Endothelial cell of umbilical vein (primary cell): ENCODE measurements around the gene C1orf35. TPM values are rescaled to one million over a fixed set of nuclear protein-coding genes. Genes with fewer than 3 reads are reported as not detected.

Source experiments
- BruUV-seq: library from RNA; stranded (reverse); fragments of 400-500 nt; replicated peaks from 2 replicates; lab custom pipeline; 2021; lab: Mats Ljungman, UMichigan
- CTCF ChIA-PET: fragments of 300-600, 350-600 bp; sonication (Branson Sonifier 250); formaldehyde crosslinking; loops from one replicate; lab custom pipeline; 2021; ENCODE audit warnings: antibody characterized with exemption, inconsistent platforms; lab: Charles Lee
- POLR2A ChIA-PET: fragments of 300-600, 350-600 bp; sonication (Branson Sonifier 250); formaldehyde crosslinking; loops from one replicate; lab custom pipeline; 2021; ENCODE audit warnings: antibody characterized with exemption, inconsistent platforms; lab: Charles Lee
- DNase-seq: peaks from one replicate; pipeline ENCODE4 v3.0.0-alpha.2; 2011; ENCODE audit warnings: low read depth, low spot score
- FAIRE-seq: peaks from 2 replicates; lab custom pipeline; 2011; peaks lifted over from hg19 to GRCh38; lab: Jason Lieb, UNC
- H2AFZ ChIP-seq: 2 replicates; pipeline ENCODE4 v1.6.0; 2012; ENCODE audit warnings: low read depth, low read length, control low read depth, inconsistent platforms
- H3K27ac ChIP-seq: 2 replicates; pipeline ENCODE4 v1.5.1; 2011; ENCODE audit warnings: low read depth, mild to moderate bottlenecking, control low read depth, low read length, moderate library complexity; ENCODE audit not compliant: insufficient read depth
- H3K27me3 ChIP-seq, 2 experiments: 2 replicates each; pipeline versions ENCODE4 v1.6.0 to v1.6.1; 2011; ENCODE audit warnings: low read length in 2 of 2, mixed read lengths in 1 of 2; ENCODE audit not compliant: control insufficient read depth in 2 of 2, insufficient read depth in 2 of 2
- H3K36me3 ChIP-seq, 2 experiments: 2 replicates in 1 of 2; 3 replicates in 1 of 2; pipeline ENCODE4 v1.5.1; 2011; ENCODE audit warnings: low read length in 2 of 2, mild to moderate bottlenecking in 1 of 2, moderate library complexity in 1 of 2; ENCODE audit not compliant: control insufficient read depth in 2 of 2, insufficient read depth in 2 of 2; ENCODE audit errors: extremely low read depth in 1 of 2
- H3K4me1 ChIP-seq: 3 replicates; pipeline ENCODE4 v1.5.1; 2011; ENCODE audit warnings: mild to moderate bottlenecking, low read length; ENCODE audit not compliant: control insufficient read depth, insufficient read depth; ENCODE audit errors: extremely low read depth
- H3K4me2 ChIP-seq: 2 replicates; pipeline ENCODE4 v1.6.1; 2011; ENCODE audit warnings: low read length, control low read depth, mixed read lengths; ENCODE audit not compliant: insufficient read depth
- H3K4me3 ChIP-seq, 3 experiments: fragments of 200-600 bp in 1 of 3; sonication (generic), shearing (Covaris generic) in 1 of 3; replicated peaks in 1 of 3; 2 replicates each; pipeline ENCODE4 v1.5.1; 2011 to 2016; ENCODE audit warnings: control low read depth in 3 of 3, low read length in 3 of 3, mild to moderate bottlenecking in 2 of 3, inconsistent platforms in 1 of 3, low read depth in 1 of 3, moderate library complexity in 1 of 3; ENCODE audit not compliant: insufficient read depth in 1 of 3
- H3K79me2 ChIP-seq: 2 replicates; pipeline ENCODE4 v1.6.0; 2012; ENCODE audit warnings: low read length, inconsistent platforms; ENCODE audit not compliant: control insufficient read depth, insufficient read depth
- H3K9ac ChIP-seq: replicated peaks from 2 replicates; pipeline ENCODE3; 2011; ENCODE audit warnings: low read length, control low read depth; ENCODE audit not compliant: insufficient read depth; ENCODE audit errors: extremely low read depth
- H3K9me1 ChIP-seq: replicated peaks from 3 replicates; pipeline ENCODE4 v1.6.0; 2011; ENCODE audit warnings: mild to moderate bottlenecking, low read length; ENCODE audit not compliant: control insufficient read depth, insufficient read depth; ENCODE audit errors: extremely low read depth
- H3K9me3 ChIP-seq: replicated peaks from 2 replicates; pipeline ENCODE4 v1.5.1; 2012; ENCODE audit warnings: low read length, inconsistent platforms; ENCODE audit not compliant: control insufficient read depth, insufficient read depth
- H4K20me1 ChIP-seq: replicated peaks from 2 replicates; pipeline ENCODE3; 2011; ENCODE audit warnings: mild to moderate bottlenecking, low read length; ENCODE audit not compliant: control insufficient read depth, insufficient read depth; ENCODE audit errors: extremely low read depth
- CTCF ChIP-seq, 2 donors: IDR thresholded peaks; 1 replicate in 1 of 2; 2 replicates in 1 of 2; pipeline ENCODE4 v1.5.1; 2011; ENCODE audit warnings: low read length in 2 of 2, mild to moderate bottlenecking in 2 of 2, moderate library complexity in 2 of 2, control low read depth in 1 of 2, inconsistent platforms in 1 of 2, low read depth in 1 of 2; ENCODE audit not compliant: insufficient read depth in 1 of 2; ENCODE audit errors: extremely low read depth in 1 of 2
- EZH2 ChIP-seq: IDR thresholded peaks from 2 replicates; pipeline ENCODE4 v1.6.1; 2012; ENCODE audit warnings: borderline replicate concordance, low read depth, mild to moderate bottlenecking, moderate library complexity, low read length, inconsistent platforms; ENCODE audit not compliant: severe bottlenecking
- FOS ChIP-seq: IDR thresholded peaks from 2 replicates; pipeline ENCODE4 v1.6.1; 2011; ENCODE audit warnings: mild to moderate bottlenecking, low read length, moderate library complexity, borderline replicate concordance; ENCODE audit not compliant: insufficient read depth
- GATA2 ChIP-seq: IDR thresholded peaks from 2 replicates; pipeline ENCODE4 v1.7.0; 2011; ENCODE audit warnings: low read depth, mild to moderate bottlenecking, moderate library complexity, mixed read lengths, low read length; ENCODE audit not compliant: insufficient read length, insufficient read depth
- JUN ChIP-seq: IDR thresholded peaks from 2 replicates; pipeline ENCODE4 v1.6.1; 2011; ENCODE audit warnings: borderline replicate concordance, low read depth; ENCODE audit not compliant: insufficient read length, insufficient read depth
- MAX ChIP-seq: IDR thresholded peaks from 2 replicates; pipeline ENCODE4 v1.6.1; 2011; ENCODE audit not compliant: insufficient read depth, insufficient read length
- MYC ChIP-seq: IDR thresholded peaks from one replicate; pipeline ENCODE4 v1.6.1; 2011; ENCODE audit warnings: mild to moderate bottlenecking, low read depth, low read length
- POLR2A ChIP-seq: IDR thresholded peaks from 2 replicates; pipeline ENCODE4 v1.6.1; 2012; ENCODE audit warnings: low read depth, mild to moderate bottlenecking, control low read depth, low read length
- POLR2AphosphoS5 ChIP-seq: IDR thresholded peaks from 2 replicates; pipeline ENCODE4 v1.6.1; 2012; ENCODE audit warnings: low read depth, mild to moderate bottlenecking, control low read depth, low read length, moderate library complexity; ENCODE audit not compliant: insufficient read depth
- dilution Hi-C: fragments of 300-500 bp; cut with MboI; formaldehyde crosslinking; loops from one replicate; pipeline ENCODE4 v1.15.0; 2019; ENCODE audit warnings: low sequenced_read_pairs; ENCODE audit not compliant: extremely low pct_ligation_motif_present
- intact Hi-C: fragments of 100-400 bp; cut with micrococcal nuclease; formaldehyde crosslinking; loops from one replicate; pipeline ENCODE4 v1.10.0; 2022
- polyA plus RNA-seq, 4 experiments: library from polyadenylated mRNA; depleted of rRNA in 3 of 4; stranded (reverse) in 3 of 4; unstranded in 1 of 4; fragments of >200 nt; gene quantifications; 2 replicates each; pipeline versions ENCODE4 v1.2.1 to v1.2.3, GENCODE V29; 2011 to 2012; ENCODE audit warnings: missing spikeins in 1 of 4
- total RNA-seq: library from RNA; stranded (reverse); gene quantifications from 2 replicates; pipeline ENCODE4 v1.2.3, GENCODE V29; 2021

C1orf35 gene
- total and polyA plus RNA-seq, 2 donors (not counting 3 experiments of a cell fraction or from before 2014, with no cell fraction given): 19.9 to 21.7 TPM

- dilution Hi-C loops: no loop called here
Observed at GRCh38 chr1:228151180-228151925, 48.2 kb upstream of the C1orf35 start.

More at GRCh38 chr1:228151180-228151925, 48.2 kb upstream of the C1orf35 start:
- BruUV-seq: no TSS peak
- Histone ChIP-seq H3K4me3 (no peak overlapping the region), H3K79me2 (peaks cover 9% of the 10 kb centered on the region), H3K9ac (no peak overlapping the region), H3K9me1 (no peaks in the 10 kb centered on the region), H3K9me3 (no peaks in the 10 kb centered on the region), H3K27ac (no peak overlapping the region), H3K4me2 (no peak overlapping the region), H3K4me1 (peaks cover 16% of the 10 kb centered on the region), H2AFZ (no peak overlapping the region), H3K27me3 (no peaks in the 10 kb centered on the region), H4K20me1 (no peaks in the 10 kb centered on the region), H3K36me3 (peaks cover 0 to 8% of the 10 kb centered on the region in 2 experiments)
- ChIA-PET POLR2A (interaction anchor here (1.0 kb wide), 1 partner anchor 14 kb away, joined by 4 read pairs; the partner anchor contains the start of gene IBA57), CTCF (interaction anchor here (0.6 to 3.3 kb wide), 6 partner anchors 14 to 1292 kb away, joined by 3 to 10 read pairs (median 4); partner anchors contain the start of gene IBA57)
- TF ChIP-seq MYC (no peak), MAX (no peak), FOS (no peak), JUN (no peak), EZH2 (no peak), CTCF (IDR thresholded peaks at IDR 0.05; ENCODE audit: extremely low read depth in 1 of 2, insufficient read depth in 1 of 2, low read depth in 1 of 2, low read length in 2 of 2) (no peak), POLR2A (no peak), GATA2 (no peak), POLR2AphosphoS5 (no peak)
- no peak for FAIRE-seq
- DNase-seq: no peak
- intact Hi-C loops: no loop called here
